Psoas muscle (tissue), 8 donors: Measurements from ENCODE around the gene MTUS2. TPM values are rescaled to one million over a fixed set of nuclear protein-coding genes. Genes with fewer than 3 reads are reported as not detected.

Source experiments
- ATAC-seq, 4 donors: fragments of 200-7000 bp; cut with Tn5 transposase; one replicate each; pipeline ENCODE4 v1.9.1; 2020; ENCODE audit warnings: moderate library complexity in 3 of 4, mild to moderate bottlenecking in 2 of 4
- DNase-seq, 2 donors: peaks; one replicate each; pipeline ENCODE4 v3.0.0-alpha.2; 2020
- H3K27ac ChIP-seq: fragments of 200-600 bp; one replicate; pipeline ENCODE4 v1.8.0; 2022
- H3K27me3 ChIP-seq, 3 donors: fragments of 200-600 bp in 1 of 3; one replicate each; pipeline versions ENCODE4 v1.6.1 to v1.8.0; 2013 to 2022; ENCODE audit warnings: low read length in 2 of 3, mild to moderate bottlenecking in 2 of 3, moderate library complexity in 1 of 3; ENCODE audit not compliant: insufficient read depth in 3 of 3
- H3K36me3 ChIP-seq, 2 donors: fragments of 200-600 bp in 1 of 2; one replicate each; pipeline versions ENCODE4 v1.6.1 to v1.8.0; 2013 to 2022; ENCODE audit warnings: low read depth in 1 of 2, mild to moderate bottlenecking in 1 of 2, moderate library complexity in 1 of 2; ENCODE audit not compliant: insufficient read depth in 1 of 2
- H3K4me1 ChIP-seq: fragments of 200-600 bp; one replicate; pipeline ENCODE4 v1.8.0; 2022
- H3K4me3 ChIP-seq: fragments of 200-600 bp; one replicate; pipeline ENCODE4 v1.8.0; 2022; ENCODE audit warnings: mild to moderate bottlenecking
- H3K9me3 ChIP-seq: fragments of 200-600 bp; one replicate; pipeline ENCODE4 v1.8.0; 2022
- CTCF ChIP-seq: fragments of 200-600 bp; IDR thresholded peaks from one replicate; pipeline ENCODE4 v1.8.0; 2022; ENCODE audit warnings: antibody characterized with exemption
- WGBS, 3 donors: extraction: QIAGEN DNeasy Blood & Tissue Kit; methylation state at CpG; one replicate each; pipeline versions ENCODE4 v1.1.6 to v1.1.7; 2013; 5-methylcytosine and 5-hydroxymethylcytosine counted together
- intact Hi-C, 2 donors: fragments of 100-400 bp; cut with DNase I; formaldehyde crosslinking; loops; one replicate each; pipeline versions ENCODE4 v1.11.0 to v1.14.2; 2022
- polyA plus RNA-seq, 3 donors: library from polyadenylated mRNA; stranded (reverse); fragments of 200-250 nt; gene quantifications; one replicate each; pipeline ENCODE4 v1.2.3, GENCODE V29; 2013
- total RNA-seq, 4 donors: library from RNA; stranded (reverse); fragmentation: NEBNext Ultra II Directional in 2 of 4; extraction: Animal tissue kit (Norgen Biotek cat#: 25700) in 2 of 4; gene quantifications; one replicate each; pipeline versions ENCODE4 v1.2.1 to v1.2.4, GENCODE V29; 2021 to 2023
- donor health status: healthy with polysubstance abuse.
- donor health status: DM: no; HTN: no; CAD: no; lungs with moderate emphysema.
- donor health status: Bipolar disorder and iron deficiency.
- donor health status: healthy.
- donor health status: DM: yes; HTN: yes; CAD: no.
- donor health status: DM: no; HTN: no; CAD: no.
- donor health status: DM: no; HTN: no; CAD: no.
- donor health status: DM: yes; HTN: yes; CAD: no.

MTUS2 gene
- total and polyA plus RNA-seq, 7 donors, result 0.03 to 0.79 (median 0.14) TPM; not detected in 2

GRCh38 chr13:29160862-29161261 is 340.7 kb downstream of the MTUS2 start:
- ATAC-seq, result no peak

GRCh38 chr13:29161676-29162075 is 341.5 kb downstream of the MTUS2 start:
- DNase-seq (no peak), ATAC-seq (no peak)
- intact Hi-C loops, result no loop called here
- TF ChIP-seq CTCF, result no peak
- no peaks in the 10 kb centered on the region for H3K36me3 ChIP-seq
- H3K4me1 ChIP-seq, result no peaks in the 10 kb centered on the region
- H3K4me3 ChIP-seq, result no peak overlapping the region
- H3K27me3 ChIP-seq, result no peaks in the 10 kb centered on the region
- H3K27ac ChIP-seq, result no peak overlapping the region
- no peaks in the 10 kb centered on the region for H3K9me3 ChIP-seq
- 57 to 62% (median 59%) methylated on average over 6 of the region's 6 CpGs for WGBS, 3 donors

More at GRCh38 chr13:29160862-29161261, 340.7 kb downstream of the MTUS2 start:
- H3K36me3 ChIP-seq, result no peaks in the 10 kb centered on the region
- WGBS, 3 donors, result 66 to 73% (median 70%) methylated on average over 3 of the region's 3 CpGs
- DNase-seq, result no peak
- no peak overlapping the region for H3K27ac ChIP-seq
- intact Hi-C loops, result no loop called here
- no peaks in the 10 kb centered on the region for H3K4me1 ChIP-seq
- no peak overlapping the region for H3K4me3 ChIP-seq
- no peaks in the 10 kb centered on the region for H3K9me3 ChIP-seq
- TF ChIP-seq CTCF, result no peak
- H3K27me3 ChIP-seq, result peaks cover 0 to 2% (median 0%) of the 10 kb centered on the region in 3 donors

GRCh38 chr13:29162638-29163235 is 342.6 kb downstream of the MTUS2 start:
- Histone ChIP-seq H3K36me3 (no peaks in the 10 kb centered on the region), H3K27me3 (no peaks in the 10 kb centered on the region), H3K9me3 (no peaks in the 10 kb centered on the region), H3K27ac (no peak overlapping the region), H3K4me3 (no peak overlapping the region), H3K4me1 (no peaks in the 10 kb centered on the region)
- ATAC-seq (no peak), DNase-seq (no peak)
- no peak for TF ChIP-seq CTCF
- WGBS, 3 donors, result 53 to 60% (median 58%) methylated on average over 6 of the region's 6 CpGs
- intact Hi-C loops, result no loop called here

- H3K4me3 ChIP-seq, result no peak overlapping the region
- no peaks in the 10 kb centered on the region for H3K36me3 ChIP-seq
- H3K27me3 ChIP-seq, result no peaks in the 10 kb centered on the region
- no peak for TF ChIP-seq CTCF
- no peak for DNase-seq
- intact Hi-C loops, result no loop called here
- no peaks in the 10 kb centered on the region for H3K9me3 ChIP-seq
- no peaks in the 10 kb centered on the region for H3K4me1 ChIP-seq
- WGBS, 3 donors, result 83 to 90% (median 89%) methylated on average over 7 of the region's 7 CpGs
- no peak overlapping the region for H3K27ac ChIP-seq
- no peak for ATAC-seq
These were observed 344.0 kb downstream of the MTUS2 start for GRCh38 chr13:29164116-29164515.

GRCh38 chr13:29165216-29165615 is 345.1 kb downstream of the MTUS2 start:
- ATAC-seq (no peak), DNase-seq (no peak)
- no peak overlapping the region for H3K4me3 ChIP-seq
- H3K4me1 ChIP-seq, result no peaks in the 10 kb centered on the region
- H3K36me3 ChIP-seq, result no peaks in the 10 kb centered on the region
- no peaks in the 10 kb centered on the region for H3K27me3 ChIP-seq
- intact Hi-C loops, result no loop called here
- H3K27ac ChIP-seq, result no peak overlapping the region
- H3K9me3 ChIP-seq, result no peaks in the 10 kb centered on the region
- 89 to 95% (median 89%) methylated on average over 3 of the region's 3 CpGs for WGBS, 3 donors
- no peak for TF ChIP-seq CTCF
